Ovary (tissue), 3 donors: ENCODE measurements around the gene KIF15.

Source experiments
- EP300 ChIP-seq: sonication (generic); formaldehyde crosslinking; IDR thresholded peaks from one replicate; pipeline ENCODE4 v1.6.1; 2017; ENCODE audit warnings: antibody characterized with exemption
- POLR2A ChIP-seq: fragments of 450-650 bp; IDR thresholded peaks from one replicate; pipeline ENCODE4 v1.6.1; 2017; ENCODE audit warnings: antibody characterized with exemption, mild to moderate bottlenecking, moderate library complexity
- TF ChIP-seq, protein P1 (sequence below), 3 donors: fragments of 450-650 bp in 2 of 3; fragments of 200-600 bp in 1 of 3; IDR thresholded peaks; one replicate each; pipeline versions ENCODE4 v1.5.1 to v1.8.0; 2016 to 2022; ENCODE audit warnings: antibody characterized with exemption in 3 of 3, mild to moderate bottlenecking in 1 of 3
- donor health status: DM: no; HTN: no; CAD: no.

DNA sequence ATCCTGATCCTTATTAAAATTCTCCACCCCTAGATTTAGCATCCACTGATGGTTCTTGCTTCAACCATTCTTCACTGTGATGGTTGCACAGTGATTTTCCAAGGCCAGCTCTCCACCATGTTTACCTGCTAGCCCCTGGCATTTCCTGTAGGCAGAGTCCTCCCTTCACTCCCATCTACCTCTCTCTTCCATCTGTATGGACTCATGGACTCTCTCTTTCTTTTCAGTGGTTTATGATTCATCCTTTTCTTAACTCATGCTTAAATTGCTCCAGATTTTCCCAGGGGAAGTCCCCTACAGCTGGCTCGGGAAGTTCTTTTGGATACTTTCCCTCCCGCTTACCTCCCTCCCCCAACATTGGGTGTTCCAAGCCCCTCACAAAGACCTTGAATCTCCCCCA is 131.5 kb downstream of the KIF15 start:
- TF ChIP-seq, protein P1, sequence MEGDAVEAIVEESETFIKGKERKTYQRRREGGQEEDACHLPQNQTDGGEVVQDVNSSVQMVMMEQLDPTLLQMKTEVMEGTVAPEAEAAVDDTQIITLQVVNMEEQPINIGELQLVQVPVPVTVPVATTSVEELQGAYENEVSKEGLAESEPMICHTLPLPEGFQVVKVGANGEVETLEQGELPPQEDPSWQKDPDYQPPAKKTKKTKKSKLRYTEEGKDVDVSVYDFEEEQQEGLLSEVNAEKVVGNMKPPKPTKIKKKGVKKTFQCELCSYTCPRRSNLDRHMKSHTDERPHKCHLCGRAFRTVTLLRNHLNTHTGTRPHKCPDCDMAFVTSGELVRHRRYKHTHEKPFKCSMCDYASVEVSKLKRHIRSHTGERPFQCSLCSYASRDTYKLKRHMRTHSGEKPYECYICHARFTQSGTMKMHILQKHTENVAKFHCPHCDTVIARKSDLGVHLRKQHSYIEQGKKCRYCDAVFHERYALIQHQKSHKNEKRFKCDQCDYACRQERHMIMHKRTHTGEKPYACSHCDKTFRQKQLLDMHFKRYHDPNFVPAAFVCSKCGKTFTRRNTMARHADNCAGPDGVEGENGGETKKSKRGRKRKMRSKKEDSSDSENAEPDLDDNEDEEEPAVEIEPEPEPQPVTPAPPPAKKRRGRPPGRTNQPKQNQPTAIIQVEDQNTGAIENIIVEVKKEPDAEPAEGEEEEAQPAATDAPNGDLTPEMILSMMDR (IDR thresholded peaks at IDR 0.05), result no peak
- no peak for TF ChIP-seq POLR2A
- TF ChIP-seq EP300, result no peak
